ENCODE measurements around the gene VPS35L. TPM values are rescaled to one million over a fixed set of nuclear protein-coding genes. Genes with fewer than 3 reads are reported as not detected.

VPS35L gene
- total RNA-seq, 1 donor from 2014 or later: 33.2 TPM

DNA sequence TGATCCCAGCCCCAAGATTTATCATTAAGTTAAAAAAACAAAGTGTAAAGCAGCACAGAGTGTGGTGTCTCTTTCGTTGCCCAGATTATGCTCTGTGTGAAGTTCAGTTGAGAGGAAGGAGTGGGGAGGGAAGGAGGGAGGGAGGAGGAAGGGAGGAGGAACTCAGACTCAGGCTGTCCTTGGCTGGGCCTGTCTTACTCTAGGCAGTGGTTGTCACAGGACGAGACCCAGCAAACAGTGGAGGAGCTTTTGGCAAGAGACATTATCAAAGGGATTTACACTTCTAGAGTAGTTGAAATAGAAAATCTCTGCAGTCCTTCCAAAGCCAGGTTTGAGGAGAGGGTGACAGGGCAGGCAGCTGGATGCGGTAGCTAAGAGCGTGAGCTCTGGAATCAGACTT lies 134.7 kb downstream of the VPS35L start:
- DNase-seq (ENCODE audit: low read depth in 2 of 2): no peak

DNA sequence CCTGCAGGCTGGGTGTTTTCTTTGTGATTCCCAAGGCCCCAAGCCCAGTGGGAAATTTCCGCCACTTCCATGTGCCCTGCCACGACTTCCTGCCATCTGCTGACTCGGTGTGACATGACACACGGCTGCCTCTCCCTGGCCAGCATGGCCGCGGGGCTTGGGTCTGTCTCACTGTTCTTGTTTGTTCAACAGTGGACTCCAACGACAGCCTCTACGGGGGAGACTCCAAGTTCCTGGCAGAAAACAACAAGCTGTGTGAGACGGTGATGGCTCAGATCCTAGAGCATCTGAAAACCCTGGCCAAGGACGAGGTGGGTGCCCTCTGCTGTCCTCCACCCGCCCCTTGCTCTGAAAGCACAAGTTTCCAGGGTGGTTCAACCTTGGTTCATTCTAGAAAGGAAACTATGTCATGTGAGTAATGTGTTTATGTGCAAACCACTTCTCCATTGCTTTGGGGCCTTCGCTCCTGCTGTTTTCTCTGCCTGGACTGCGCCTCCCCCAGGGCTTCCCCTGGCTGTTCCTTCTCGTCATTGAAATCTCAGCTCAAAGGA lies 135.7 kb downstream of the VPS35L start:
- peak; percentile 74 to 77 for DNase-seq (ENCODE audit: low read depth in 2 of 2)

DNA sequence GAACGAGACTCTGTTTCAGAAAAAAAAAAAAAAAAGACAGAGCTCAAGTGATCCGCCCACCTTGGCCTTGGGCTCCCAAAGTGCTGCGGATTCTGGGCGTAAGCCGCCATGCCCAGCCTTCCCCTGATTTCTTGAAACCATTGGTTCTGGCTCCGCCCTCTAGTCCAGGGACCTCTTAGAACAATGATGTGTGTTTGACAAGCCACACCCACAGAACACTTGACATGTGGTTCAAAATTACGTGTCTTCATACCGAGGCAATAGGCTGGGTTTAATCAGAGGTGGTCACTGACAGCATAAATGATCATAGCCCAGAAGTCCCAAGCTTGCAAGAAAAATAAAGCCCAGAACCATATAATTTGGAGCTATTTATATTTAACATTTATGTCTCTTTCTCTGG lies 139.5 kb downstream of the VPS35L start:
- no peak for DNase-seq (ENCODE audit: low read depth in 2 of 2)

DNA sequence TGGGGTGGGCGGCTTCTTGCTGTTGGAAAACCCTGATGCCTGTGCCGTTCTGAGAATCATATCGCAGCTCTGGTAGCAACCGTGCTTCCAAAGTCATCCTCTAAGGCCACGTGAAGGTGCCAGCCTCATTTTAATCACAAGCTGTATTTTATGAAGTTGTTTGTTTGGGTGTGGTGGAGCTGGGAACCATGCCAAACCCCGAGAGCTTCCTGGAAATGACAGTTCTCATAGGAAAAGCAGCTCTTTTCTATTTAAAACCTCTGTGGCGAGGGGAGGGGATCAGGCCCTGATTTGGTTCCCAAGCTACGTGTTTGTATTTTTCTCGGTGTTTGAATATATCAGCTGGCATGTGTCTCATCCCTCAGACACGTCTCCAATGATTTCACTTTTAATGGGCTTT lies 140.8 kb downstream of the VPS35L start:
- peak; percentile 98 to 99 for DNase-seq (ENCODE audit: low read depth in 2 of 2)

DNA sequence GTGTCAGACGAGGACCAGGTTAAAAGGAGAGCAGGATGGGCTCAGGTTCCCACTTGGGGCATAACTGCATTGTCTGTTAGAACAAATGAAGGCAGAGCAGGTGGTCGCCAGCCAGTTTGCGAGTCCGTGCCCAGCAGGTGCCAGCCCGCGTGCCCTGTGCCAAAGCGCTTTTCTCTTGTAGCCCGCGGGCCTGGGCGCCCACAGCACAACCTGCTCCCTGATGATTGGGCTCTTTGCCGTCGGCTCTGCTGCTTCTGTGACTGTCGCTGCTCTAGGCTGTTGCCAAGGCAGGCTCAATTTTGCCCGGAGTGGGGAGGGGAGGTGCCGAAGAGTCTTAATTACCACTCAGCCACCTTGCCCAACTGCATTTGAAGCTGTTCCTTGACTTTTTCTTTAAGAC lies 141.5 kb downstream of the VPS35L start:
- no peak for DNase-seq (ENCODE audit: low read depth in 2 of 2)

DNA sequence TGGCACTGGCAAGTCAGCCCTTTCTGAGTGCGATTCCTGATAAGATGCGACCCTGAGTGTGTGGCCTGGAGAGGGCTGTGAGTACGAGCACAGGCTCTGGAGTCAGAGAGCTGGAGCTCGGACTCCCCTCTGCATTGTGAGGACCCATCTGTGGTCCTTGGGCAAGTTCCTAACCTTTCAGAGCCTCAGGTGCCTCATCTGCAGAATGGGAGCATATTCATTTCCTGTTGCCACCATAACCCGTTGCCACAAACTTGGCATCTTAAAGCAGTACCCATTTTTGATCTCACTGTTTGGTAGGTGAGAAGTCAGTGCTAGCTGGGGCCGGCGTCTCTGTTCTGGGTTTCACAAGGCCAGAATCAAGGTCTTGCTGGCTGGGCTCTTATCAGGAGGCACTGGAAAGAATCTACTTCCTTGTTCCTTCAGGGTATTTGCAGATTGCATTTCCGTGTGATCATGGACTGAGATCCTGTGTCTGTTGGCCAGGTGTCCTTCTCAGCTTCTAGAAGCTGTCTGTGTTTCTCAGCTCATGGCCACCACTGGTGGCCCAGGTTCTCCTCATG lies 142.3 kb downstream of the VPS35L start:
- no peak for DNase-seq (ENCODE audit: low read depth in 2 of 2)

DNA sequence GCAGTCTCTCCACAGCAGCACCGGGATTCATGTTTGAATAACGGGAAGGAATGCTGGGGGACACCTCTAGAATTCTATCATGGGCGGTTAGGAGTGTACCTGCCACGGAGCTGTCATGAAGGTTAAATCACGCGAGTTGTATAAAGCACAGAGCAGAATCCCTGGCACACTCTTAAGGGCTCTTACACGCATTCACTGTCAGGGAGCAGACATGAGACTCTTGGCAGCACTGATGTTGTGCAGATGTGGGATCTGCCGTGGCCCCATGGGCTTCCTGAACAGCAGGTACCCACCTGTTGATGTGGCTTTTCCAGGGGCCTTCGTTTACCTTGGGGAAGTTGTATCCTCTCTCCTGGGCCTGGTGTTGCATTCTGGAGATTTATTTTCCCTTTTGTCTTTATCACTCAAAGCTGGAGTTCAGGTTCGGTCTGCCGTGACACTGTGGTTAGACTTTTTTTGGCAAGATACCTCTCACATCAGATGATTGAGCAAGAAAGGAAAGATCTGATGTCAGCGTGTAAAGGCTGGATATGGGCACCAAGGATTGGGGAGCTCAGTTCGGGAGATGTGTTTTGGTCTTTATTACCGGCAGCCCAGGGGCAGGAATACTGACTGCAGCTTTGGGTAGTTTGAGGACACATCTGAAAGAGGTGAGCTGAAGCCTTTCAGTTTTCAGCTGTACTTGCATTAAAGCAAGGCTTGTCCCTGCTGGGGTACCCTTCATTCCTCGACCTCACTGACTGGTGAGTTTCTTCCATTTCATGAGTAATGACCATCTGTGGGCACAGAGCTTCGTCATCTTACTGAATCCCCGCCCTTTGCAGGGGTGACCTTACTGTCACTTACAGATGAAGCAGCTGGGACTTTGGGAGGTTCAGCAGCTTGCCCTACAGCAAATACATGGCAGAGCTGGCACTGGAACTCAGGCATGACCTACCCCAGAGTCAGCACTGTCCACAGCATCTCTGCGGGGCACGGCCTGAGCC lies 143.3 kb downstream of the VPS35L start:
- no peak for DNase-seq (ENCODE audit: low read depth in 2 of 2)

DNA sequence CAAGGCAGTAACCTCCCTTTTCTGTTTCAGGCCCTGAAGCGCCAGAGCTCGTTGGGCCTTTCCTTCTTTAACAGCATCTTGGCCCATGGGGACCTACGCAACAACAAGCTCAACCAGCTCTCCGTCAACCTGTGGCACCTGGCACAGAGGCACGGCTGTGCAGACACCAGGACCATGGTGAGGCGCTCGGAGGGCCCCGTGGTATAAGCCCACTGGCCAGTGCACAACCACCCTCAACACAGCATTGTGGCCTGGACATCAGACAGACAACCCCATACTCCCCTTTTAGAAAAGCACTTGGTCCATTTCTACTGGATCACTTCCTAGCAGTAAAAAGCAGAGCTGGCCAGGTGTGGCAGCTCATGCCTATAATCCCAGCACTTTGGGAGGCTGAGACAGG lies 144.0 kb downstream of the VPS35L start:
- no peak for DNase-seq (ENCODE audit: low read depth in 2 of 2)

DNA sequence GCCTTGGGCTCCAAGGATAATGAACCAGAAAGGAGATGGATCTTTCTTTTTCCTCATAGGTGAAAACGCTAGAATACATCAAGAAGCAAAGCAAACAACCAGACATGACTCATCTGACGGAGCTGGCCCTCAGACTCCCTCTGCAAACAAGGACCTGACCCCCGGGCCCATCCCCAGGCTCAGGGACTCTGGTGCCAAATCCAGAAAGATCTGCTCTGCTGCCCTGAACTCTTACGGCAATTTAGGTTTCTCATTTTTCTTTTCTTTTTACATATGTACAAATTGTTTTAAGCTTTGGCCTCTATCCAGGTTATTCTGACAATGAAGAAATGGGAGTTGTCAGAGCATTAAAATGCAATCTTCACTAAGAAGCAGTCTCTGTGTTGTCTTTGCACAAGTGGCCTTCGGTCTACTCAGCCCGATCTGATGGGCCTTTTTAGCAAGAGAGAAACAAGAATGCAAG lies 144.8 kb downstream of the VPS35L start:
- DNase-seq (ENCODE audit: low read depth in 2 of 2): peak in 1 of 2 donors; percentile 87

DNA sequence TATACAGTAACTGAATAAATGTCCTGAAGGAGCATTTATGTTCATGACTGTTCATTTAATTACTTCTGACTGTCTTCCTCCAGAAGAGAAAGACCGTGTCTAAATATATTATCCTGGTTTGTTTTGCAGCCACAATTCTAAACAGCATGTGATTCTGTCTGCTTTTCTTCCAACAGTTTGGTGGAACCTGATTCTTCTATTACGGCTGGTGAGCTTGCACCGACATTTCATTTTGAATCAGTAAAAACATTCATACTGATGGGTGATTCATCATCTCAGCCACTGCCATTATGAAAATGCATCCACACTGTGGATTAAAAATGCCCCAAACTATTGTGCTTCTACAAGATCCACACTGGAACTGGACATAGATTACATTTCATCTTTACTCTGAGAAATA lies 145.6 kb downstream of the VPS35L start:
- no peak for DNase-seq (ENCODE audit: low read depth in 2 of 2)

DNA sequence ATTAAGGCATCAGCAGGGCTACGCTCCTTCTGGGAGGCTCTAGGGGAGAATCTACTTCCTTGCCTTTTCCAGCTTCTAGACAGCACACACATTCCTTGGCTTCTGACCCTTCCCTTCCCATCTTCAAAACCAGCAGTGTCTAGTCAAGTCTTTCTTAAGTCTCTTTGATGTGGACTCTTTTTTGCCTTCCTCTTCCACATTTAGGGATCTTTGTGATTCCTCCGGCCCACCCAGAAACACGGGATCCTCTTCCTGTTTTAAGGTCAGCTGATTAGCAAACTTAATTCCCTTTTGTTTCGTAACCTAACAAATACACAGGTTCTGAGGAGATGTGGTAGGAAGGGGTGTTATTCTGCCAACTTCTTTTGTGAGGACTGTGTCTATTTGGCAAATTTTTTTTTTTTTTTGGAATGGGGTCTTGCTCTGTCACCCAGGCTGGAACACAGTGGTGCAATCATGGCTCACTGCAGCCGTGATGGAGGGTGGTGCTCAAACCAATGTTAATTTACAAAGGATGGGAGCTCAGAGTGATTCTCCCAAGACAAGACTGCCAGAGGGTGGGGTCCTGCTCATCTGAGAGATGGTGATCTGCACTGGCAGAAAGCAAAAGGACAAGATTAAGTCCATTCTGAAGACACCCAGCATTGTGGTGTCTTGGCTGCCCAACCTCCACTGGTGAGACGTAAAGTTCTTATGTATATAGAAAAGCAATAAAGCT lies 147.8 kb downstream of the VPS35L start:
- DNase-seq (ENCODE audit: low read depth in 2 of 2): no peak

DNA sequence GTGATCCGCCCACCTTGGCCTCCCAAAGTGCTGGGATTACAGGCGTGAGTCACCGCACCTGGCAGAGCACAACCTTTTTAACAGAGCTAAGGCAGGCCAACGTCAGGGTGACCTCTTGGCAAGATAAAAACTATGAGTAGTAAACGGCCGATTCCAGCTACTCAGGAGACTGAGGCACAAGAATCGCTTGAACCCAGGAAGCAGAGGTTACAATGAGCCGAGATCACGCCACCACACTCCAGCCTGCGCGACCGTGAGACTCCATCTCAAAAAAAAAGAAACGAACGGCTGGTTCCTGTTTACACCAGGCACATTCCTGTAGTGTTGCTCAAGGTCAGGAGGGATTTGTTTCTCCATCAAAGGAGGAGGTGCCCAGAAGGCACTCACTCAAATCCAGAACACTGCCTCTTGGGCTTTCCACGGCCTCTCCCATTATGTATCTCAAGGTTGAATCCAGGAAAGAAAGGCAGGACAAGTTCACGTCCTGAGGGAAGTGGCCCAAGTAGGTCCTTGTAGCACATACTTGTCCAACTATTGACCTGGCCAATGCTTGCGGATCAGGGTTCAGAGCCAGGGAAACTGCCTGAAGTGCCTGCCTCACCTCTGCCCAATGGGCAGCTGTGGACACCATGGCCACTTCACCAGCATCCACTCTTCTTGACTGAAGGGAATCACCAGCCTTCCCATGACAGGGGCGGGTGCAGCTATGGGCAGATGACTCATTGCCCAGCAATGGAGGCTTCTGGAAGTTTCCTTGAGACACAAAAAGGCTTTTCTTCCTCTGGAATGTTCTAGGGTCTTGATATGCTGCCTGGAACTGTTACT lies 149.0 kb downstream of the VPS35L start:
- peak in 1 of 2 donors; percentile 95 for DNase-seq (ENCODE audit: low read depth in 2 of 2)

DNA sequence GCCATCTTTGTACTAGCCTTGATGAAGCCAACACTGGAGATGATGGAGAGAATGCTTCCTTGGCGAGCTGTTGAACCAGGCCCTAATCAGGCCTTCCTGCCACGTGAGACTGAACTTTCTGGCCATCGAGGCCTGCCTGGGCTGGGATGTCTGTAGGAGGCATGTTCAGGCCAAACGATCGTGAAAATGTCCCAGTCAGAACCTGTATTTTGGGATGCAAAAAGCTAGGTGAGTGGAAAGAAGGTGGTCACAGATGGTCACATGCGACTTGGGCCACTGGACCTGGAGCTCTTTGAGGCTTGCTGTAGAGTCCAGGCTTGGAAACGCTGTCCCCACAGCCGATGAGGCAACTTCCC lies 149.6 kb downstream of the VPS35L start:
- DNase-seq (ENCODE audit: low read depth in 2 of 2): no peak

DNA sequence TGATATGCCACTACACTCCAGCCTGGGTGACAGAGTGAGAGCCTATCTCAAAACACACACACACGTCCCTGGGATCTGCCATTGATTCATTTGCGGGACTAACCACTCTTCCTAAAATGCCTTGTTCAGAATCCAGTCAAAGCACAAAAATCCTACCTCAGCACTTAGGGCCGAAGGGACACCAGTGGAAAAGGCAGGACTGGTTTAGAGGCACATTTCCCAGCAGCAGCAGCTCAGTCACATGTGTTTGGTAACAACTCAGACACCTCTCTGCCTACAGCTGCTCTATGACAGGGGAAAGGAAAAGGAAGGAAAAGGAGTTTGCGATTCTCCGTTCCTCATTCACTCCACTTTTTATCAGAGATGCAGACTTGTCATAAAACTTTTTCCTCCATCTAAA lies 150.3 kb downstream of the VPS35L start:
- DNase-seq (ENCODE audit: low read depth in 2 of 2): no peak

DNA sequence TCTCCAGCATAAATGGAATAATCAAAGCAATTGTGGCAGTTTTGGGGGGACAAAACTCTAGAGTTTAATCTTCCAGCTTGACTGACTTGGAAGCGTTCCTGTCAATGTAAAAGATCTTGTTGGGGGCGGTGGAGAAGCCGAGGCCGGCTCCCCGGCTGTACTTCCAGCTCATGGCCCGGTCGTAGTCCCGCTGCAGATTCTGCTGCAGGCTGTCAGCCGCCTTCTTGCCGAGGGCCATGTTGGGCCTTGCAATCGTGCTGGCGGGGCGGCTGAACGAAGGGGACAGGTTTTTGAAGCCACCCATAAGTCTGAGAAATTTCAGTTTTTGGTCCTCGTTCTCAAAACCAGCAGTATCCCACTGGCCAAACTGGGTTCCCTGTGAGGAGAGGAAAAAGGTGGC lies 151.3 kb downstream of the VPS35L start:
- DNase-seq (ENCODE audit: low read depth in 2 of 2): no peak

DNA sequence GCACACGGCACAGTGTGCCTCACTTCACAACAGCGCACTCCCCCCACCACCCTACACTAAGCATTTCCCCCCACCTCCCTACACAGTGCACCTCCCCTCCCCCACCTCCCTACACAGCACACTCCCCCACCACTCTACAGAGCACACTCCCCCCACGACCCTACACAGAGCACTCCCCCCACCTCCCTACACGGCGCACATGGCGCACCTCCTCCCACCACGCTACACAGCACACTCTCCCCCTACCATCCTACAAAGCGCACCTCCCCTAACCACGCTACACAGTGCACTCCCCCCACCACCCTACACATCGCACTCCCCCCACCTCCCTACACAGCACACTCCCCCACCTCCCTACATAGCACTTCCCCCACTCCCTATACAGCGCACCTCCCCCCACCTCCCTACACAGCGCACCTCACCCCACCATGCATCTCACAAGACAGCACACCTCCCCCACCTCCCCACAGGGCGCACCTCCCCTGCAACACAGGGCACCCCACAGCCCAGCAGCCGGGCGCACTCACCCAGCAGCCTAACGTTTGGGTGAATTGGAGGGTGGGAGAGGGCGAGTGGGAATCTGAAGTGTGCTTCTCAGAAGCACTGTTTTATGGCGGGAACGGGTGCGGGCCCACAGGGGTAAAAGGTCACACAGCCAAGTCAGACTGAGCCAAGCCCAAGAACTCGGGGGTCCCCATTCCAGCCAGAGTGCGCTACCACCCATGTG lies 152.2 kb downstream of the VPS35L start:
- DNase-seq (ENCODE audit: low read depth in 2 of 2): no peak

DNA sequence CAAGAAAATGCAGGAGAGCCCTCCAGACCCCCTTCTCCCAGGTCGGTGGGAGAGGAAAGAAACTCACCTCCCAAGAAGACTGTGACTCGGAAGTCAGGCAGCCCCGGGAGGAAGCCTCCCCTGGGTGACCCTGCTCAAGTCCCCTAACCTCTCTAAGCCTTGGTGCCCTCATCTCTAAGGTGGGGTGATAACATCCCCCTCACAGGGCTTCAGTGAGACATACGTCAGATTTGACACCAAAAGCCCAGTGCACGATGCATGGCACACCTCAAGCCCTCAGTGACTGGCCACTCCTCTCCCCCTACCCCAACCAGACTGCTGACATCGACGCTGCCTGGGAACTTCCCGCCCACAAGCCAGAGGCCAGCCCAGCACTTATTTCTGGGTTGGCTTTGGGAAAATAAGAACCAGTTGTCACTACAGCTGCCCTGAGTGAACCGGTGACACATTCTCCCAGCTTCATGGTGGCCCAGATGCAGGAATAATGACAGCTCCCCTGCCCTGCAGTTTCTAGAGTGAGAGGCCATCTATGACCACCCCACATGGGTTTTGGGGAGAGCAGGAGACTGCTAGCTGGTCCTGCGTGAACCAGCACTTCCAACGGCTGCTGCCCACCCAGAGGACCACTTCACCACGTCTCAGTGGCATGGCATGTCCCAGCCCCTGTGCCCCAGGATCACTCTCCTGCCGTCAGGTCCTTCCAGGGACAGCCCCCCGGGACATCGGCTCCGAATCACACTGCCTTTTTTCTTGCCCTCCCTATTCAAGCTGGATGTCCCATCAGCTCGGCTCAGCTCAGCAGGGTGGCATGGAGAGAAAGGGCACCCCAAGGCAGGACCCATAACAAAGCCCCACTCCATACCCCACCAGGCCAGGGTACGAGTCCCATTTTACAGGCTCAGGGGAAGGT lies 153.0 kb downstream of the VPS35L start:
- no peak for DNase-seq (ENCODE audit: low read depth in 2 of 2)

DNA sequence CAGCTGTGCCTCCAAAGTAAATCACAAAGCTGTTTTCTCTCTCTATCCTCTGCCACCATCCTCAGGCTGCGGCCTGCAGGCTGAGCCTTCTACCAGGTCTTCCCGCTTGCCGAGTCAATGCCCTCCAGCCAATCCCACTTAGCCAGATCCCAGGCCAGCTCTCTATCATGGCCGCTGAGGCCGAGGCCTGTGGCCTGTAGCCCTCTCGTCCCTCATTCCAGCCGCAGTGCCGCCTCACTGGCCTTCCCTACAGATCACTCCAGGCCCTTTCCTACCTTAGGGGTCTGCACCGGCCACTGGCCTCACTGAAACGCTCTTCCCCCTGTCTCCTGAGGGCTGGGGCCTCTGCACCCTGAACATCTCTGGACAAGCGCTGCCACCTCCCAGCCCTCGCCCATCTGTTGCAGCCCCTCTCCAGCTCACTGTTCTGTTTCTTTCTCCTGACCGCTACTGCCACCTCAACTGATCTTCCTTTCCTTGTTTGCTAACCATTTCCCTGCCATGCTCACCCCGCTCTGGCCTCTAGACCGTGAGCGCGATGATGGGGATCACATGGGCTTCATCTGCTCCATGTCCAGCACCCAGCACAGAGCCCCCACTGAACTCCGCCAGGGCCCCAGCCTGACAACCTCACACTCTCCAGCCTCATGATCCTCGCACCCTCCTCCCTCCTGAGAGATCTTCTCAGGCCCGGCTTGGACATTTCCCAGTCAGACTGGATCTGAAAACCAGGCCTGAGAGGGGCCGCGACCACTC lies 154.1 kb downstream of the VPS35L start:
- DNase-seq (ENCODE audit: low read depth in 2 of 2): no peak

Data from dermis microvascular lymphatic vessel endothelial cell (primary cell).